ENCODE results near the gene MYH14. TPM values are rescaled to one million over a fixed set of nuclear protein-coding genes. Genes with fewer than 3 reads are reported as not detected.

The MYH14 gene
- total RNA-seq, 1 donor from 2014 or later, result not detected

DNA sequence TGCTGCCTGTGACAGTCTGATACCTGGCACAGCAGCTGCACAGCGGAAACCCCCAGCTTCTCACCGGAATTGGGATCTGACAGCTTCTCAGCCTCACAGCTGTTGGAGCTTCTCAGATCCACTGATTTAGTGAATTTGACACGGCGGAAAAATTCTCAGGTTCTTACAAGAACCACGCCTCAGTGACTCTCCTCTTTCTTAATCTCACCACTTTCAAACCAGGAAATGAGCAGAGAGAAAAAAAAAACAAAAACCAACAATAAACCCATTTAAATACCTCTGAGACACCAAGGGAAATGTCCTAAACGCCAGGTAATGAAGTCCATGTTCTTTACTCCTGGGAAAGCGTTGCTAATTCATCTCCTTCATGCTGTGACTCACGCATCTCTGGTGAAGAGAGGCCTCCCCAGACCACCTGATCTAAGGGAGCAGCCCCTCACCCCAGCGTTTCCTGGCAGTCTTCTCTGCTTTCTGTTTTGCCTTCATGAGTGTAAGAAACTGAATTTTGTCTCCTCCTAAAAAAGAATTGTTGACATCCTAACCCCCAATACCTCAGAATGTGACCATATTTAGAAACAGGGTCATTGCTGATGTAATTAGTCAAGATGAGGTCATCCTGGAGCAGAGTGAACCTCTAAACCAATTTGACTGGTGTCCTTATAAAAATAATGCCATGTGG lies 24.4 kb upstream of the MYH14 start:
- Mint-ChIP-seq H3K4me3 (ENCODE audit: unreplicated experiment) (no peak overlapping the region), H3K27me3 (ENCODE audit: low read depth, unreplicated experiment) (no peaks in the 10 kb centered on the region), H3K4me1 (ENCODE audit: low read depth, unreplicated experiment) (no peaks in the 10 kb centered on the region), H3K27ac (ENCODE audit: unreplicated experiment) (no peak overlapping the region), H3K36me3 (ENCODE audit: low read depth, unreplicated experiment) (no peaks in the 10 kb centered on the region), H3K9me3 (ENCODE audit: unreplicated experiment) (peaks cover 17% of the 10 kb centered on the region)
- Histone ChIP-seq H3K27me3 (ENCODE audit: insufficient read depth, low read length) (no peaks in the 10 kb centered on the region), H3K9ac (ENCODE audit: low read length) (no peak overlapping the region), H3K4me3 (ENCODE audit: insufficient read depth, low read depth, low read length) (no peak overlapping the region), H3K4me2 (ENCODE audit: low read length) (no peak overlapping the region), H3K36me3 (ENCODE audit: insufficient read depth, low read length) (no peaks in the 10 kb centered on the region), H3K79me2 (ENCODE audit: insufficient read depth, low read length) (no peaks in the 10 kb centered on the region), H2AFZ (ENCODE audit: low read depth, low read length) (no peak overlapping the region), H3K27ac (ENCODE audit: low read depth, low read length) (no peak overlapping the region), H3K9me3 (ENCODE audit: insufficient read depth, low read depth, low read length) (peaks cover 5% of the 10 kb centered on the region), H4K20me1 (ENCODE audit: insufficient read depth, low read length) (no peaks in the 10 kb centered on the region), H3K4me1 (ENCODE audit: insufficient read depth, low read length) (no peaks in the 10 kb centered on the region)
- TF ChIP-seq, protein P1, sequence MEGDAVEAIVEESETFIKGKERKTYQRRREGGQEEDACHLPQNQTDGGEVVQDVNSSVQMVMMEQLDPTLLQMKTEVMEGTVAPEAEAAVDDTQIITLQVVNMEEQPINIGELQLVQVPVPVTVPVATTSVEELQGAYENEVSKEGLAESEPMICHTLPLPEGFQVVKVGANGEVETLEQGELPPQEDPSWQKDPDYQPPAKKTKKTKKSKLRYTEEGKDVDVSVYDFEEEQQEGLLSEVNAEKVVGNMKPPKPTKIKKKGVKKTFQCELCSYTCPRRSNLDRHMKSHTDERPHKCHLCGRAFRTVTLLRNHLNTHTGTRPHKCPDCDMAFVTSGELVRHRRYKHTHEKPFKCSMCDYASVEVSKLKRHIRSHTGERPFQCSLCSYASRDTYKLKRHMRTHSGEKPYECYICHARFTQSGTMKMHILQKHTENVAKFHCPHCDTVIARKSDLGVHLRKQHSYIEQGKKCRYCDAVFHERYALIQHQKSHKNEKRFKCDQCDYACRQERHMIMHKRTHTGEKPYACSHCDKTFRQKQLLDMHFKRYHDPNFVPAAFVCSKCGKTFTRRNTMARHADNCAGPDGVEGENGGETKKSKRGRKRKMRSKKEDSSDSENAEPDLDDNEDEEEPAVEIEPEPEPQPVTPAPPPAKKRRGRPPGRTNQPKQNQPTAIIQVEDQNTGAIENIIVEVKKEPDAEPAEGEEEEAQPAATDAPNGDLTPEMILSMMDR (IDR thresholded peaks at IDR 0.05; ENCODE audit: insufficient read depth, low read depth, low read length), result no peak
- TF ChIP-seq EZH2 (IDR thresholded peaks at IDR 0.05; ENCODE audit: insufficient read depth, low read length), result no peak
- DNase-seq (ENCODE audit: low read depth), result no peak
- FAIRE-seq, result no peak

DNA sequence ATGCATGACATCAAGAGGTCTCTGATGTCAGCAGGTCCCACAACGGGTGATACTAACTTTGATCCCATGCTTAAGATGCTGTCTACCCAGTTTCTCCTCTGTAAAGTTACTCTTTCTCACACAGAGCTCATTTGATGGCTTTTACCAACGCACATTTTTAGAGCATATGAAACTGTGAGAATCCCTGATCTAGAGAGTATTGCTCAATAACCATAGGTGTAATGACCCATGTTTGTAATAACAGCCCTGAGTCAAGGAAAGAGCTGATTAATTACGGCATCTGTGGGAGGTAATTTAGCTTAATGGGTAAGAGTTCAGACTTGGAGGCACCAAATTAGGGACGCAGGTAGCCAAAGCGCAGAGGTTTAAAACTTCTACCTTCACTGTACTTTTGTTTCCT lies 22.3 kb upstream of the MYH14 start:
- no peaks in the 10 kb centered on the region for H3K4me1 Mint-ChIP-seq (ENCODE audit: low read depth, unreplicated experiment)
- Histone ChIP-seq H3K36me3 (ENCODE audit: insufficient read depth, low read length) (no peaks in the 10 kb centered on the region), H3K27ac (ENCODE audit: low read depth, low read length) (no peak overlapping the region), H3K4me3 (ENCODE audit: insufficient read depth, low read depth, low read length) (no peak overlapping the region), H3K4me1 (ENCODE audit: insufficient read depth, low read length) (no peaks in the 10 kb centered on the region), H3K9me3 (ENCODE audit: insufficient read depth, low read depth, low read length) (no peaks in the 10 kb centered on the region), H3K79me2 (ENCODE audit: insufficient read depth, low read length) (no peaks in the 10 kb centered on the region), H4K20me1 (ENCODE audit: insufficient read depth, low read length) (no peaks in the 10 kb centered on the region), H2AFZ (ENCODE audit: low read depth, low read length) (no peak overlapping the region), H3K9ac (ENCODE audit: low read length) (no peak overlapping the region), H3K27me3 (ENCODE audit: insufficient read depth, low read length) (no peaks in the 10 kb centered on the region), H3K4me2 (ENCODE audit: low read length) (no peak overlapping the region)
- no peak overlapping the region for H3K4me3 Mint-ChIP-seq (ENCODE audit: unreplicated experiment)
- DNase-seq (ENCODE audit: low read depth) (no peak), FAIRE-seq (no peak)
- no peak overlapping the region for H3K27ac Mint-ChIP-seq (ENCODE audit: unreplicated experiment)
- TF ChIP-seq, protein P1 (IDR thresholded peaks at IDR 0.05; ENCODE audit: insufficient read depth, low read depth, low read length), result no peak
- no peak for TF ChIP-seq EZH2 (IDR thresholded peaks at IDR 0.05; ENCODE audit: insufficient read depth, low read length)
- H3K9me3 Mint-ChIP-seq (ENCODE audit: unreplicated experiment), result peaks cover 11% of the 10 kb centered on the region
- H3K36me3 Mint-ChIP-seq (ENCODE audit: low read depth, unreplicated experiment), result no peaks in the 10 kb centered on the region
- H3K27me3 Mint-ChIP-seq (ENCODE audit: low read depth, unreplicated experiment), result no peaks in the 10 kb centered on the region

DNA sequence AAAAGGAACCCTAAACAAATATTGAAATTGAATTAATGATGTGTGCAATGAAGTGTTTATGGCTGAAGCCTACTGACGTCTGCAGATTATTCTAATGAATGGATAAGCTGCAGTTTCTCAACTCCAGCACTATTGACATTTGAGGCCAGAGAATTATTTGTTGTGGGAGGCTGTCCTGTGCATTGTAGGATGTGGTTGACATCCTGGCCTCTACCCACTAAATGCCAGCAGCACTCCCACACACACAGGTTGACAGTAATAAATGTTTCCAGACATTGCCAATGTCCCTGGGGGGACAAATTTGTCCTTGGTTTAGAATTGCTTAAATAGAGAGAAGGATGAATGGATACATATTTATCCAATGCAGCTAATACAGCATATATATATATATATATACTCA lies 19.2 kb upstream of the MYH14 start:
- Mint-ChIP-seq H3K27me3 (ENCODE audit: low read depth, unreplicated experiment) (no peaks in the 10 kb centered on the region), H3K27ac (ENCODE audit: unreplicated experiment) (no peak overlapping the region), H3K4me1 (ENCODE audit: low read depth, unreplicated experiment) (no peaks in the 10 kb centered on the region), H3K36me3 (ENCODE audit: low read depth, unreplicated experiment) (no peaks in the 10 kb centered on the region), H3K4me3 (ENCODE audit: unreplicated experiment) (no peak overlapping the region), H3K9me3 (ENCODE audit: unreplicated experiment) (peaks cover 4% of the 10 kb centered on the region)
- Histone ChIP-seq H3K36me3 (ENCODE audit: insufficient read depth, low read length) (no peaks in the 10 kb centered on the region), H3K9ac (ENCODE audit: low read length) (no peak overlapping the region), H3K27ac (ENCODE audit: low read depth, low read length) (no peak overlapping the region), H3K4me2 (ENCODE audit: low read length) (no peak overlapping the region), H3K27me3 (ENCODE audit: insufficient read depth, low read length) (no peaks in the 10 kb centered on the region), H3K9me3 (ENCODE audit: insufficient read depth, low read depth, low read length) (no peaks in the 10 kb centered on the region), H3K79me2 (ENCODE audit: insufficient read depth, low read length) (no peaks in the 10 kb centered on the region), H2AFZ (ENCODE audit: low read depth, low read length) (no peak overlapping the region), H3K4me3 (ENCODE audit: insufficient read depth, low read depth, low read length) (no peak overlapping the region), H4K20me1 (ENCODE audit: insufficient read depth, low read length) (no peaks in the 10 kb centered on the region), H3K4me1 (ENCODE audit: insufficient read depth, low read length) (no peaks in the 10 kb centered on the region)
- FAIRE-seq, result no peak
- DNase-seq (ENCODE audit: low read depth), result no peak
- no peak for TF ChIP-seq EZH2 (IDR thresholded peaks at IDR 0.05; ENCODE audit: insufficient read depth, low read length)
- TF ChIP-seq, protein P1 (IDR thresholded peaks at IDR 0.05; ENCODE audit: insufficient read depth, low read depth, low read length), result no peak
